Measurements from ENCODE around the gene CLK3. TPM values are rescaled to one million over a fixed set of nuclear protein-coding genes. Genes with fewer than 3 reads are reported as not detected.

Gene CLK3
- total RNA-seq, 2 experiments from 2014 or later, result 159 to 168 TPM

- ChIA-PET POLR2A (interaction anchor here (0.9 kb wide), 1 partner anchor 9 kb away, joined by 3 read pairs; no protein-coding TSS in a partner anchor), CTCF (interaction anchor here (0.6 to 14.7 kb wide), 10 partner anchors 8 to 291 kb away, joined by 3 to 576 read pairs (median 8); partner anchors contain the start of genes CLK3 and CYP1A2)
- ATAC-seq (no peak), DNase-seq (no peak)
- intact Hi-C loops (cut with micrococcal nuclease), result no loop called here
- no peaks in the 10 kb centered on the region for H3K9me3 Mint-ChIP-seq
- no peak for TF ChIP-seq CTCF (IDR thresholded peaks at IDR 0.05)
- H3K4me3 Mint-ChIP-seq, result no peak overlapping the region
- H3K27me3 Mint-ChIP-seq, result no peaks in the 10 kb centered on the region
- H3K27ac Mint-ChIP-seq, result no peak overlapping the region
- H3K36me3 Mint-ChIP-seq (ENCODE audit: low read depth), result peaks cover 27% of the 10 kb centered on the region
- peaks cover 10% of the 10 kb centered on the region for H3K4me1 Mint-ChIP-seq (ENCODE audit: low read depth)
Measured at GRCh38 chr15:74636984-74637383, 21.3 kb downstream of the CLK3 start.

GRCh38 chr15:74641151-74641550 lies 25.5 kb downstream of the CLK3 start:
- H3K27ac Mint-ChIP-seq, result peak overlapping the region; percentile 55

GRCh38 chr15:74642348-74642733 lies 26.7 kb downstream of the CLK3 start:
- peaks cover 20% of the 10 kb centered on the region for H3K4me1 Mint-ChIP-seq (ENCODE audit: low read depth)
- intact Hi-C loops (cut with micrococcal nuclease), result no loop called here
- POLR2A ChIA-PET, result interaction anchor here (1.3 kb wide), 1 partner anchor 9 kb away, joined by 4 read pairs; no protein-coding TSS in a partner anchor

More at GRCh38 chr15:74641151-74641550, 25.5 kb downstream of the CLK3 start:
- no peaks in the 10 kb centered on the region for H3K9me3 Mint-ChIP-seq
- H3K4me3 Mint-ChIP-seq, result no peak overlapping the region
- ATAC-seq (no peak), DNase-seq (no peak)
- no peaks in the 10 kb centered on the region for H3K27me3 Mint-ChIP-seq
- ChIA-PET POLR2A (interaction anchor here (0.9 to 1.2 kb wide), 4 partner anchors 9 to 136 kb away, joined by 3 to 5 read pairs (median 4); no protein-coding TSS in a partner anchor), CTCF (interaction anchor here (0.7 to 14.7 kb wide), 7 partner anchors 9 to 309 kb away, joined by 3 to 576 read pairs (median 4); partner anchors contain the start of gene CPLX3)
- no peak for TF ChIP-seq CTCF (IDR thresholded peaks at IDR 0.05)
- H3K36me3 Mint-ChIP-seq (ENCODE audit: low read depth), result peaks cover 12% of the 10 kb centered on the region
- peaks cover 20% of the 10 kb centered on the region for H3K4me1 Mint-ChIP-seq (ENCODE audit: low read depth)
- intact Hi-C loops (cut with micrococcal nuclease), result no loop called here

GRCh38 chr15:74642734-74643664 lies 27.4 kb downstream of the CLK3 start:
- ChIA-PET POLR2A (interaction anchor here (1.3 kb wide), 1 partner anchor 8 kb away, joined by 4 read pairs; no protein-coding TSS in a partner anchor), CTCF (interaction anchor here (2.7 to 14.7 kb wide), 3 partner anchors 6 to 123 kb away, joined by 21 to 576 read pairs (median 24); no protein-coding TSS in a partner anchor)
- H3K4me3 Mint-ChIP-seq, result no peak overlapping the region
- H3K4me1 Mint-ChIP-seq (ENCODE audit: low read depth), result peaks cover 20% of the 10 kb centered on the region
- no peak for DNase-seq
- no peaks in the 10 kb centered on the region for H3K27me3 Mint-ChIP-seq
- H3K9me3 Mint-ChIP-seq, result no peaks in the 10 kb centered on the region
- ATAC-seq, result no peak
- H3K27ac Mint-ChIP-seq, result peak overlapping the region; percentile 35
- intact Hi-C loops (cut with micrococcal nuclease), result no loop called here
- peaks cover 6% of the 10 kb centered on the region for H3K36me3 Mint-ChIP-seq (ENCODE audit: low read depth)
- TF ChIP-seq CTCF (IDR thresholded peaks at IDR 0.05), result no peak

More at GRCh38 chr15:74642348-74642733, 26.7 kb downstream of the CLK3 start:
- ATAC-seq, result no peak
- Mint-ChIP-seq H3K27me3 (no peaks in the 10 kb centered on the region), H3K27ac (peak overlapping the region; percentile 36), H3K4me3 (no peak overlapping the region), H3K36me3 (ENCODE audit: low read depth) (peaks cover 10% of the 10 kb centered on the region), H3K9me3 (no peaks in the 10 kb centered on the region)
- CTCF ChIA-PET, result interaction anchor here (1.3 to 14.7 kb wide), 3 partner anchors 10 to 308 kb away, joined by 3 to 576 read pairs (median 21); no protein-coding TSS in a partner anchor
- DNase-seq, result no peak
- no peak for TF ChIP-seq CTCF (IDR thresholded peaks at IDR 0.05)

Measured in activated CD8-positive, alpha-beta T cell treated with anti-CD3 and anti-CD28 coated beads for 36 hours (primary cell).